ENCODE data around the gene FNTB. TPM values are rescaled to one million over a fixed set of nuclear protein-coding genes. Genes with fewer than 3 reads are reported as not detected.

FNTB gene
- total RNA-seq, 1 experiment from 2014 or later: 27.4 TPM

GRCh38 chr14:64998455-64998931, 11.8 kb downstream of the FNTB start:
- in situ Hi-C loops (cut with HindIII; ENCODE audit: low pct_unique_long_range_greater_than_20kb, low sequenced_read_pairs): no loop called here
- DNase-seq (ENCODE audit: low read depth, low spot score): no peak

GRCh38 chr14:65000898-65001591, 14.3 kb downstream of the FNTB start:
- in situ Hi-C loops (cut with HindIII; ENCODE audit: low pct_unique_long_range_greater_than_20kb, low sequenced_read_pairs): no loop called here
- DNase-seq (ENCODE audit: low read depth, low spot score): peak; percentile 34

GRCh38 chr14:65001723-65002122, 15.0 kb downstream of the FNTB start:
- no peak for DNase-seq (ENCODE audit: low read depth, low spot score)
- in situ Hi-C loops (cut with HindIII; ENCODE audit: low pct_unique_long_range_greater_than_20kb, low sequenced_read_pairs): no loop called here

DNA sequence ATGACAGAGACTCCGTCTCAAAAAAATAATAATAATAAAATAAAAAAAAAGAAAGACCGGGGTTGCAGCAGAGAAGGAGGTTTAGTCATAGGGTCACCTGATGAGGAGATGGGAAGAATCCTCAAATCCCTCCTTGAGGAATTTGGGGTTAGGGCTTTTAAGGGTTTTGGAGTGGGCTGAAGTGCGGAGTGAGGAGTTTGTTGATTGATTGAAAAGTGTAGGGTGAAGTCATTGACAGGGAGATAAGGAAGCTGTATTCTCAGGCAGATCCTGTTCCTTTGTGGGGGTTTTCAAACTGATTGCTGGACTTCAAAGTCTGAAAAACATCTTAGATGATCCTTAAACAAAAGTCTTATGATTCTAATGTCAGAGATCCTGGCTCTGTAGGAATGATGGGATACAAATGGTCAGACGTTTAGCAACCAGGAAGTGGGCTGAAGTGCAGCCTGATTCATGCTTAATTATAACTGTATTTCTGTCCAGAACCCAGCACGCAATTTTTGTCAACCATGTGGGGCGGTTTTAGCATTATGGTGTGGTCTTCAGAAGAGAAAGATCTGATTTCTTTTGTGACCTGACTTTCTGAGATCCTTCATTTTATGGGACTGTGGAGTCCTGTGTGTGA, 16.0 kb downstream of the FNTB start:
- in situ Hi-C loops (cut with HindIII; ENCODE audit: low pct_unique_long_range_greater_than_20kb, low sequenced_read_pairs): no loop called here
- DNase-seq (ENCODE audit: low read depth, low spot score): no peak

DNA sequence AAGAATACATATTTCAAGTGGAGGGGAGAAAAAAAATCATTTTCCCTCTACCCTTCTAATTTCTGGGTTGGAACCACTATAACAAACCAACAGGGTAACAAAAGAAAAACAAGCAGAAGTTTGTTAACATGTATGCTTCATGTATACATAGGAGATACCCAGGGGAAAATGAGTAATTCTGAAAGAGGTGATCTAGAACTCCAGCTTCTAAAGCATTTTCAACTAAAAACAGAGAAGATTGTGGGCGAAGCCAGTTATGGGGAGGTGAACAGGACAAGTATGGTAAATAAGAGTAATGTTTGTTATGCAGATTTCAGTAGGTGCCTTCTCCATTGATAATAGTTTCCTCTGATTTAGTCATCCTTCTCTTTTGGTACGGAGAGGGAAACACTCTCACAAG, 16.7 kb downstream of the FNTB start:
- no peak for DNase-seq (ENCODE audit: low read depth, low spot score)
- in situ Hi-C loops (cut with HindIII; ENCODE audit: low pct_unique_long_range_greater_than_20kb, low sequenced_read_pairs): no loop called here

DNA sequence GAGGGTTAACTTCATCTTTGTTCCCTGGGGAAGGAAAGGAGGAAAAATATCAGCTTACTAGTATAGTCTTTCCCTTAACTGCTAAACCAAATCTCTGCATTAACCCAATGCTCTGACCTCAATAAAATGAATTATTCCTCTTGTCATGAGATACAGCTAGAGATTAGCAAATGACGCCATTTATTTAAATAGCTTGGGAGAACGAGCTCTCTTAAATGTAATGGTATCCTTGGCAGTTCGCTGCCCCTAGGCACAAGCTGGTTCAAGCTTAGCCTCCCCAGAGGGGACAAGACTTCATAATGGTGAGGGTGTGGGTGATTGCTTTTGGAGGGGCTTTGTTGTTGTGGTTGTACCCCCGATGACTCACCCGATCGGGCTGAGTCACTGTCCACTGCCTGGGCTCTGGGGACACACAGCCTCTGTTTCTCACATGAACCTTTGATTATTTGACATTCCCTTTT, 19.6 kb downstream of the FNTB start:
- peak; percentile 66 for DNase-seq (ENCODE audit: low read depth, low spot score)
- in situ Hi-C loops (cut with HindIII; ENCODE audit: low pct_unique_long_range_greater_than_20kb, low sequenced_read_pairs): no loop called here

GRCh38 chr14:65007202-65007601, 20.5 kb downstream of the FNTB start:
- DNase-seq (ENCODE audit: low read depth, low spot score): no peak

DNA sequence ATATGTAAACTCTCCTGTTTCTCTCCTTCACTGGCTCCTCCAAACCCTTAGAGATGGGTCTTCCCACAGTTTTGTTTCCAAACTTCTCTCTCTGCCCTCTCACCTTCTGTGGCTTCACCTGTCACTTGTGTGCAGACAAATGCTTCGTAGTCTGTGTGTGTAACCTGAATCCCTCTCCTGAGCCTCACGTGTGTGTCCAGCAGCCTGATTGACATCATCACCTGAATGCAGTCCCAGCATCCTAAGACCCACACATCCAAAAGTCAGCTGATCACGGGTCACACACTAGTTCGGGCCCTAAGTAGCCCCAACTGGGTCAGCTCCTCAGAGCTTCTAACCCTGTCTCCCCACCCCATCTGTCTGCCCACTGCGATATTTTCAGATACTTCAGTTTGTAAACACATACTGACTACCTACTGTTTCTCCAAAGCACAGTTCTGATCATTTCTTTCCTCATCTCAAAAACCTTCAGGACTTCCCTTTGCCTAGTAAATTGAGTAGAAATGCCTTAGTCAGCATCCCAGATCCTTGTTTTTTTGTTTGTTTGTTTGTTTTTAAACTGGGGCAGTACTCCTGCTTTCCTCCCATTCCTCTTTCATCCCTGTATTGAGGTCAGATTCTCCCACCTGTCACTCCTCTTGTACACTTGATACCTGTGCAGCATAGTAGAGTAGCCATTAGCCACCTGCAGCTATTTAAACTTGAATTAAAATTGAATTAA, 23.7 kb downstream of the FNTB start:
- in situ Hi-C loops (cut with HindIII; ENCODE audit: low pct_unique_long_range_greater_than_20kb, low sequenced_read_pairs): no loop called here
- DNase-seq (ENCODE audit: low read depth, low spot score): no peak

More at GRCh38 chr14:65007202-65007601, 20.5 kb downstream of the FNTB start:
- in situ Hi-C loops (cut with HindIII; ENCODE audit: low pct_unique_long_range_greater_than_20kb, low sequenced_read_pairs): no loop called here

- in situ Hi-C loops (cut with HindIII; ENCODE audit: low pct_unique_long_range_greater_than_20kb, low sequenced_read_pairs): no loop called here
- DNase-seq (ENCODE audit: low read depth, low spot score): no peak
Measured at GRCh38 chr14:65011538-65011937, 24.8 kb downstream of the FNTB start.

GRCh38 chr14:65012353-65012752, 25.7 kb downstream of the FNTB start:
- in situ Hi-C loops (cut with HindIII; ENCODE audit: low pct_unique_long_range_greater_than_20kb, low sequenced_read_pairs): no loop called here
- no peak for DNase-seq (ENCODE audit: low read depth, low spot score)

- DNase-seq (ENCODE audit: low read depth, low spot score): peak; percentile 29
- in situ Hi-C loops (cut with HindIII; ENCODE audit: low pct_unique_long_range_greater_than_20kb, low sequenced_read_pairs): no loop called here
Measured at GRCh38 chr14:65015391-65015790, 28.7 kb downstream of the FNTB start.

- in situ Hi-C loops (cut with HindIII; ENCODE audit: low pct_unique_long_range_greater_than_20kb, low sequenced_read_pairs): no loop called here
Measured at GRCh38 chr14:65016471-65016870, 29.8 kb downstream of the FNTB start.

GRCh38 chr14:65019944-65020566, 33.4 kb downstream of the FNTB start:
- in situ Hi-C loops (cut with HindIII; ENCODE audit: low pct_unique_long_range_greater_than_20kb, low sequenced_read_pairs): no loop called here
- peak; percentile 94 for DNase-seq (ENCODE audit: low read depth, low spot score)

More at GRCh38 chr14:65016471-65016870, 29.8 kb downstream of the FNTB start:
- DNase-seq (ENCODE audit: low read depth, low spot score): peak; percentile 96

DNA sequence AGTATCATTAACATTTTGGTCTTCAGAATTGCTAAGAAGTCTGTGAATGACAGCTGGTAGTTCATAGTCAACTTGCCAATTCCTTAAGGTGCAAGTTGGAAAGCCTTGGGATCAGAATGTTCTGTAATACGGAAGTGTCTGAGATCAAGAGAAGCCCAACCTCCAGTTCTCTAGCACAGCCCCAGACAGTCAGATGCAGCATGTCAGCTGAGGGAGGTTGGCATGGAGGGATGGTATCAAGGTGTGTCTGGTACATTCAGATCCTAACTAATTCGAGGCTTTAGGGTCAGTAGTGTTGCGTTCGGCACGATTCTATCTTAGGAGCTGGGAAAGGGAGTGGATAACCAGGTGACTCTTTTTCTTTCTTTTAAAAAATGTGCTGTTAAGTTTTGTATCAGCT, 38.3 kb downstream of the FNTB start:
- DNase-seq (ENCODE audit: low read depth, low spot score): no peak
- in situ Hi-C loops (cut with HindIII; ENCODE audit: low pct_unique_long_range_greater_than_20kb, low sequenced_read_pairs): no loop called here

- in situ Hi-C loops (cut with HindIII; ENCODE audit: low pct_unique_long_range_greater_than_20kb, low sequenced_read_pairs): no loop called here
- DNase-seq (ENCODE audit: low read depth, low spot score): no peak
Measured at GRCh38 chr14:65025818-65026217, 39.1 kb downstream of the FNTB start.

- in situ Hi-C loops (cut with HindIII; ENCODE audit: low pct_unique_long_range_greater_than_20kb, low sequenced_read_pairs): no loop called here
- no peak for DNase-seq (ENCODE audit: low read depth, low spot score)
Measured at GRCh38 chr14:65026526-65026925, 39.8 kb downstream of the FNTB start.

- in situ Hi-C loops (cut with HindIII; ENCODE audit: low pct_unique_long_range_greater_than_20kb, low sequenced_read_pairs): no loop called here
- DNase-seq (ENCODE audit: low read depth, low spot score): no peak
Measured at GRCh38 chr14:65027127-65027799, 40.6 kb downstream of the FNTB start.

- DNase-seq (ENCODE audit: low read depth, low spot score): no peak
- in situ Hi-C loops (cut with HindIII; ENCODE audit: low pct_unique_long_range_greater_than_20kb, low sequenced_read_pairs): no loop called here
Measured at GRCh38 chr14:65028937-65029336, 42.2 kb downstream of the FNTB start.
